GM18858 (cell line): ENCODE results near the gene TSPAN14.
"Not testable (repeated sequence)": the region's sequence is repeated elsewhere in the genome, so short reads cannot be mapped to it uniquely, and the experiment has no call there.

ENCODE experiments used
- ATAC-seq: cut with Tn5 transposase; IDR thresholded peaks from one replicate; pipeline ENCODE4 v1.9.1; 2021; ENCODE audit not compliant: unreplicated experiment

TSPAN14 gene

GRCh38 chr10:80539421-80540031 lies 85.4 kb downstream of the TSPAN14 start:
- ATAC-seq: peak; percentile 32

GRCh38 chr10:80540136-80540535 lies 86.0 kb downstream of the TSPAN14 start:
- ATAC-seq: no peak

- no peak for ATAC-seq
Measured at GRCh38 chr10:80540618-80540980, 86.5 kb downstream of the TSPAN14 start.

- ATAC-seq: peak; percentile 56
Measured at GRCh38 chr10:80540981-80541750, 87.1 kb downstream of the TSPAN14 start.

GRCh38 chr10:80542053-80542452 lies 87.9 kb downstream of the TSPAN14 start:
- ATAC-seq: no peak

GRCh38 chr10:80542652-80543318 lies 88.7 kb downstream of the TSPAN14 start:
- no peak for ATAC-seq

GRCh38 chr10:80543319-80543672 lies 89.2 kb downstream of the TSPAN14 start:
- ATAC-seq: not testable (repeated sequence)

- ATAC-seq: no peak
Measured at GRCh38 chr10:80544316-80544953, 90.3 kb downstream of the TSPAN14 start.

- ATAC-seq: no peak
Measured at GRCh38 chr10:80545258-80545881, 91.3 kb downstream of the TSPAN14 start.

GRCh38 chr10:80552151-80552646 lies 98.1 kb downstream of the TSPAN14 start:
- ATAC-seq: no peak

GRCh38 chr10:80553436-80553835 lies 99.3 kb downstream of the TSPAN14 start:
- no peak for ATAC-seq

- no peak for ATAC-seq
Measured at GRCh38 chr10:80554050-80554449, 99.9 kb downstream of the TSPAN14 start.

- no peak for ATAC-seq
Measured at GRCh38 chr10:80555415-80555814, 101.3 kb downstream of the TSPAN14 start.

GRCh38 chr10:80561950-80562349 lies 107.8 kb downstream of the TSPAN14 start:
- no peak for ATAC-seq

GRCh38 chr10:80567292-80567691 lies 113.2 kb downstream of the TSPAN14 start:
- no peak for ATAC-seq

- no peak for ATAC-seq
Measured at GRCh38 chr10:80569131-80569895, 115.2 kb downstream of the TSPAN14 start.

- ATAC-seq: no peak
Measured at GRCh38 chr10:80571352-80571751, 117.2 kb downstream of the TSPAN14 start.

- ATAC-seq: no peak
Measured at GRCh38 chr10:80579181-80579763, 125.2 kb downstream of the TSPAN14 start.

GRCh38 chr10:80579849-80580637 lies 125.9 kb downstream of the TSPAN14 start:
- no peak for ATAC-seq
